Pancreas (tissue), 10 donors: ENCODE measurements around the gene PRELP. TPM values are rescaled to one million over a fixed set of nuclear protein-coding genes. Genes with fewer than 3 reads are reported as not detected.

Experiments
- ATAC-seq, 4 donors: fragments of 200-7000 bp; cut with Tn5 transposase; one replicate each; pipeline versions ENCODE4 v1.8.0 to v1.9.1; 2020; ENCODE audit warnings: mild to moderate bottlenecking in 4 of 4, moderate library complexity in 4 of 4
- DNase-seq, 6 donors: peaks; one replicate each; pipeline ENCODE4 v3.0.0-alpha.2; 2020
- FAIRE-seq: peaks from 2 replicates; lab custom pipeline; 2012; peaks lifted over from hg19 to GRCh38; lab: Jason Lieb, UNC
- H3K27ac ChIP-seq, 4 donors: fragments of 200-600 bp; sonication (generic); 1 replicate in 3 of 4; 2 replicates in 1 of 4; pipeline versions ENCODE4 v1.5.0 to v1.8.0; 2020
- H3K27me3 ChIP-seq, 4 donors: fragments of 200-600 bp; one replicate each; pipeline ENCODE4 v1.8.0; 2021
- H3K36me3 ChIP-seq, 3 donors: fragments of 200-600 bp; sonication (generic) in 1 of 3; one replicate each; pipeline versions ENCODE4 v1.5.0 to v1.8.0; 2020 to 2021
- H3K4me1 ChIP-seq, 3 donors: fragments of 200-600 bp; one replicate each; pipeline ENCODE4 v1.8.0; 2021
- H3K4me3 ChIP-seq, 4 donors: fragments of 200-600 bp; sonication (generic) in 2 of 4; one replicate each; pipeline versions ENCODE4 v1.5.0 to v1.8.0; 2020 to 2021
- H3K9me3 ChIP-seq, 4 donors: fragments of 200-600 bp; one replicate each; pipeline ENCODE4 v1.8.0; 2021
- WGBS, 2 donors: extraction: QIAGEN DNeasy Blood & Tissue Kit; methylation state at CpG; one replicate each; pipeline ENCODE4 v1.1.7; 2013; 5-methylcytosine and 5-hydroxymethylcytosine counted together
- intact Hi-C, 3 donors: fragments of 100-400 bp; cut with DNase I; formaldehyde crosslinking; loops; one replicate each; pipeline versions ENCODE4 v1.11.1 to v1.14.2; 2022
- polyA plus RNA-seq, 2 donors: library from polyadenylated mRNA; stranded (reverse); fragments of 200-250 nt; gene quantifications; one replicate each; pipeline ENCODE4 v1.2.3, GENCODE V29; 2013
- total RNA-seq, 6 donors: library from RNA; stranded (reverse); fragmentation: NEBNext Ultra II Directional in 4 of 6; extraction: Animal tissue kit (Norgen Biotek cat#: 25700) in 4 of 6; gene quantifications; one replicate each; pipeline versions ENCODE4 v1.2.1 to v1.2.4, GENCODE V29; 2021 to 2023
- TF ChIP-seq, protein P1 (sequence below), 4 donors: fragments of 200-600 bp; sonication (generic) in 3 of 4; IDR thresholded peaks; one replicate each; pipeline versions ENCODE4 v1.5.0 to v1.8.0; 2021; ENCODE audit warnings: antibody characterized with exemption in 4 of 4
- donor health status: healthy with polysubstance abuse.
- donor health status: DM: no; HTN: no; CAD: no; lungs with moderate emphysema.
- donor health status: DM: no; HTN: no; CAD: no.
- donor health status: control.
- donor health status: control.
- donor health status: Bipolar disorder and iron deficiency.
- donor health status: DM: yes; HTN: yes; CAD: no.
- donor health status: DM: no; HTN: no; CAD: no.
- donor health status: DM: no; HTN: no; CAD: no.
- donor health status: DM: yes; HTN: yes; CAD: no.

PRELP gene
- total and polyA plus RNA-seq, 8 donors = 1.2 to 6.6 (median 3.0) TPM

DNA sequence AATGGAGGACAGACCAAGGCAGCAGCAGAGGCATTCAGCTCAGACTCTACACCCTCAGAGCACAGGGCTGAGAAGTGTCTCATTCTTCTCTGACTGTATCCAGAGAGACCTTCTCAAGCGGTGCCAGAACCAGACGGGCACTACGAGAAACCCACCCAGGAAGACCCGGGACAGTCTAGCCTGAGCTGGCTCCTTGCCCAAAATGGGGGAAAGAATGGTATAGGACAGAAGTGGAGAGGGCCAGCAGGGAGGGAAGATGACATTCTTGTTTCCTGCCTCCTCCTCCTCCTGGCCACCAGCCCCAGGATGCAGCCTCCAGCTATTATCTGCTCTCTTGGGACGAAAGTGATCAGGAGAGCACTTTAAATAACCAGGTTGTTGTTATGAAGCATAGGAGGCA is 22.6 kb upstream of the PRELP start:
- DNase-seq = no peak
- no peak for ATAC-seq
- no peaks in the 10 kb centered on the region for H3K36me3 ChIP-seq
- TF ChIP-seq, protein P1, sequence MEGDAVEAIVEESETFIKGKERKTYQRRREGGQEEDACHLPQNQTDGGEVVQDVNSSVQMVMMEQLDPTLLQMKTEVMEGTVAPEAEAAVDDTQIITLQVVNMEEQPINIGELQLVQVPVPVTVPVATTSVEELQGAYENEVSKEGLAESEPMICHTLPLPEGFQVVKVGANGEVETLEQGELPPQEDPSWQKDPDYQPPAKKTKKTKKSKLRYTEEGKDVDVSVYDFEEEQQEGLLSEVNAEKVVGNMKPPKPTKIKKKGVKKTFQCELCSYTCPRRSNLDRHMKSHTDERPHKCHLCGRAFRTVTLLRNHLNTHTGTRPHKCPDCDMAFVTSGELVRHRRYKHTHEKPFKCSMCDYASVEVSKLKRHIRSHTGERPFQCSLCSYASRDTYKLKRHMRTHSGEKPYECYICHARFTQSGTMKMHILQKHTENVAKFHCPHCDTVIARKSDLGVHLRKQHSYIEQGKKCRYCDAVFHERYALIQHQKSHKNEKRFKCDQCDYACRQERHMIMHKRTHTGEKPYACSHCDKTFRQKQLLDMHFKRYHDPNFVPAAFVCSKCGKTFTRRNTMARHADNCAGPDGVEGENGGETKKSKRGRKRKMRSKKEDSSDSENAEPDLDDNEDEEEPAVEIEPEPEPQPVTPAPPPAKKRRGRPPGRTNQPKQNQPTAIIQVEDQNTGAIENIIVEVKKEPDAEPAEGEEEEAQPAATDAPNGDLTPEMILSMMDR (IDR thresholded peaks at IDR 0.05) = no peak
- intact Hi-C loops = no loop called here
- H3K4me3 ChIP-seq = no peak overlapping the region
- peaks cover 0 to 3% (median 0%) of the 10 kb centered on the region in 4 donors for H3K27me3 ChIP-seq
- FAIRE-seq = no peak
- H3K4me1 ChIP-seq = no peaks in the 10 kb centered on the region
- no peaks in the 10 kb centered on the region for H3K9me3 ChIP-seq
- H3K27ac ChIP-seq = no peak overlapping the region
- WGBS, 2 donors = 72 to 81% methylated on average over 5 of the region's 5 CpGs

DNA sequence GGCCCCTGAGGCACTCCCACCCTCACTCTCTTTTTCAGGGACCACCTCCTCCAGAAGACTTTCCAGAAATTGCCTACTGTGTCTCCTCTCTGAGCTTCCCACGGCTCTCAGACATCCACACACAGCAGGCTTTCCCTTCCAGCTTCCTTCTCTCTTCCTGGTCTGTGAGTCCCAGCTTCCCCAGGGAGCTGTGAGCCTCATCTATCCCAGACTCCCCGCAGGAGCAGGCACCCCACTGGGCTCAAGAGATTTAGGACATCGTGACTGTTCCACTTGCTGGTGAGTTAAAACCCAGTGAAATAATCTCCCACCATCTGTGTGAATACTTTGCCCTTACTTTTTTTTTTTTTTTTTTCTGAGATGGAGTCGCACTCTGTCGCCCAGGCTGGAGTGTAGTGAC is 22.0 kb upstream of the PRELP start:
- Histone ChIP-seq H3K27me3 (peaks cover 0 to 3% (median 0%) of the 10 kb centered on the region in 4 donors), H3K36me3 (no peaks in the 10 kb centered on the region), H3K4me1 (no peaks in the 10 kb centered on the region), H3K4me3 (no peak overlapping the region), H3K27ac (no peak overlapping the region), H3K9me3 (no peaks in the 10 kb centered on the region)
- FAIRE-seq (no peak), ATAC-seq (no peak), DNase-seq (no peak)
- TF ChIP-seq, protein P1 (IDR thresholded peaks at IDR 0.05) = no peak
- WGBS, 2 donors = 29 to 42% methylated on average over 5 of the region's 5 CpGs
- intact Hi-C loops = no loop called here

DNA sequence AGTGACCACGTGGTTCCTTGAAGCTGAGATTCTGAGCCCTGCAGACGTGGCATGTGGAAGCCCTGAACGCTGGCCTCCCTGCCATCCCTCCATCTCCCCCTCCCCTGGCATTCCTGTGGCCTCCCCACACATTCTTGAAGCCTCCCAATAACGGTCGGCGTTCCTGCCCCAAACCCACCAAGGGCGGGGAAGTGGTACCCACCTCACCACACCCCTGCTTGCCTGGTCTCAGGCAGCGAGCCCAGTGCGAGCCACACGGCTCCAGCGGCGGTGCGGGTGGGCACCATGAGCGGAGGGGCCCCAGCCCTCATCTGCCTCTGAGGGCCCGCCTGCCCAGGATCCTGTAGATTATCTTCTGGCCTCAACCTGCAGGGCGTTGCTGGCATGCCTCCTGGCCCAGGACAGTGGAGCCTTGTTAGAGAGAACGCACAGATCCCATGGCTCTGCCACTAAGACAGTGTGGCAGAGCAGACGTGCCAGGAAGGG is 20.6 kb upstream of the PRELP start:
- 75 to 83% methylated on average over 18 of the region's 18 CpGs for WGBS, 2 donors
- H3K36me3 ChIP-seq = no peaks in the 10 kb centered on the region
- TF ChIP-seq, protein P1 (IDR thresholded peaks at IDR 0.05) = no peak
- intact Hi-C loops = no loop called here
- no peaks in the 10 kb centered on the region for H3K9me3 ChIP-seq
- DNase-seq (no peak), ATAC-seq (no peak), FAIRE-seq (no peak)
- no peak overlapping the region for H3K27ac ChIP-seq
- H3K27me3 ChIP-seq = peaks cover 0 to 3% (median 0%) of the 10 kb centered on the region in 4 donors
- no peaks in the 10 kb centered on the region for H3K4me1 ChIP-seq
- H3K4me3 ChIP-seq = no peak overlapping the region

DNA sequence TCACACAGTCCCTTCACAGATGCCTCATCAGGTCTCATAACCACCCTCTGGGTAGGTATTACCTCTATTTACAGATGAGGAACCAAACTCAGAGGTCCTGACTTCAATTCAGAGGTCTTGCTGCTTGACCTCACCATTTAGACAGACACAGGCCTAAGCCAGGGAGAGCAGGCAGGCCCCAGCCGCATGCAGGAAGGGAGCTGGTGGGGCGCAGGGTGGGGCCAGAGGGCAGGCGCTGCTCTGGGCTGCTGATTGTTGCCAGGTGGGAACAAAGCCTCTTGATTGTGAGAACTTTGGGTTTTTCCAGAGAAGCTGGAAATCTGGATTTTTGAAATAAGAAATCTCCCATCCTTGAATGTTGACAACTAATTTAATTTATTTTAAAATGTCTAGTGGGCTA is 19.9 kb upstream of the PRELP start:
- no peaks in the 10 kb centered on the region for H3K36me3 ChIP-seq
- TF ChIP-seq, protein P1 (IDR thresholded peaks at IDR 0.05) = no peak
- DNase-seq (no peak), ATAC-seq (no peak), FAIRE-seq (no peak)
- peaks cover 0 to 3% (median 0%) of the 10 kb centered on the region in 4 donors for H3K27me3 ChIP-seq
- H3K4me1 ChIP-seq = no peaks in the 10 kb centered on the region
- intact Hi-C loops = no loop called here
- H3K4me3 ChIP-seq = no peak overlapping the region
- no peaks in the 10 kb centered on the region for H3K9me3 ChIP-seq
- H3K27ac ChIP-seq = no peak overlapping the region
- WGBS, 2 donors = 88 to 94% methylated on average over 3 of the region's 3 CpGs

DNA sequence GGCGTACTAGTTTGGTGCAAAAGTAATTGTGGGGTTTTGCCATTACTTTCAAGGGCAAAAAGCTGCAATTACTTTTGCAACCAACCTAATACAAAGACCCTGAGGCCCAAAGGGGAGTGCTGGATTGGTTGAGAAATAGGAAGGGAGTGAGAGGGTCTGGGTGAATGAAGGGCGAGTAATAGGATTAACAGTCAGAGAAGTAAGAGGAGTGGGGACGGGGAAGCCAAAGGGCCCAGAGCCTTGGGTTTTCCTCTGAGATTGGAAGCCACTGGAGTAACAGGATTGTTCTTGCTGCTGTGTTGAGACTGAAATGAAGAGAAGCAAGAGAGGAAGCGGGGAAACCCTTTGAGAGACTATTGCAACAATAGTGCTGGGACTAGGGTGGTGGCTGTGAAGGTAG is 19.0 kb upstream of the PRELP start:
- Histone ChIP-seq H3K9me3 (no peaks in the 10 kb centered on the region), H3K27ac (no peak overlapping the region), H3K4me1 (no peaks in the 10 kb centered on the region), H3K27me3 (no peaks in the 10 kb centered on the region), H3K4me3 (no peak overlapping the region), H3K36me3 (no peaks in the 10 kb centered on the region)
- TF ChIP-seq, protein P1 (IDR thresholded peaks at IDR 0.05) = no peak
- WGBS, 2 donors = 83 to 99% methylated on average over 4 of the region's 4 CpGs
- intact Hi-C loops = no loop called here
- DNase-seq = no peak
- no peak for ATAC-seq
- FAIRE-seq = no peak
